K562 treated with DMSO at 1 percent for 4 hours (cell line): ENCODE results near the gene RBKS. TPM values are rescaled to one million over a fixed set of nuclear protein-coding genes. Genes with fewer than 3 reads are reported as not detected.

ENCODE experiments used
- total RNA-seq: library from RNA; unstranded; fragments of 300-600 nt; gene quantifications from 2 replicates; pipeline ENCODE4 v1.2.3, GENCODE V29; 2022; ENCODE audit not compliant: insufficient read depth

RBKS gene
- total RNA-seq: 0.31 TPM in 1 of 2 replicates, not detected in the other

DNA sequence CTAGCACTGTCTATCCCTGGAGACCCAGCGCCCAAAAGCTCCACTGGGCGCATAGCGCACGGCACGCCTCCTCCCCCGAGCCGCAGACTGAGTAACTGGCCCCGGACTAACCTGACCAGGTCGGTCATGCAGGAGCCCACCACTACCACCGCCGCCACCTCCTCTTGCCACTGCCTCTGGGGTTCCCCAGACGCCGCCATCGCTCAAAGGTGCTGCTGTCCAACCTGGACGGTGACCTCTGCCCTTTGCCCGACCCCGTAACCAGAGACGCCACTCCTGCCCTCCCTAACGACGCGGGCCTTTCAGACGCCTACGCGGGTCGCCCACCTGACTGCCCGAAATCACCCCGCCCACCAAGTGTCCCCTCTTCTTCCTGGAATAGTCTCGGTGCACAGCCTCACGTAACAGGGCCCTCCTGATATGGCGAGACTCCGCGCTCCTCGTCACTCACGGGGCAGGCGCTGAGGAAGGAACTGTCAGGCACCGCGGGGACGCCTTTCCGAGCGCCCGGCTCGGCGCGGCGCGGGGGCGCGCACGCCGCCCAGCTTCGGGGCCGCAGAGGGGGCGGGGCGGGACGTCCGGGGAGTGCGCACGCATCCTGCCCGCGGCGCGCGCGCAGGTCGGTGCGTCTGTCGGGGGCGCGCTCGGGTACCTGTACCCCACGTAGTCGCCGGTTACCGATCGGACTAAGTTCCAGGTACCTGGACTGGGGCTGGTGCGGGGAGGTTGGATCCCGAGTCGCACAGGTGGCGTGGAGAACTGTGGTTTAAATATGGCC, at the start of gene RBKS, which contains the start of gene BABAM2:
Gene RBKS (minus strand): TSS at position 242 of the 778 bp plus-strand sequence. CDS start 42 bp downstream, at position 200.
Gene BABAM2 (plus strand): TSS at position 584 of the 778 bp plus-strand sequence. CDS start 3,828 bp downstream, outside the sequence.

DNA sequence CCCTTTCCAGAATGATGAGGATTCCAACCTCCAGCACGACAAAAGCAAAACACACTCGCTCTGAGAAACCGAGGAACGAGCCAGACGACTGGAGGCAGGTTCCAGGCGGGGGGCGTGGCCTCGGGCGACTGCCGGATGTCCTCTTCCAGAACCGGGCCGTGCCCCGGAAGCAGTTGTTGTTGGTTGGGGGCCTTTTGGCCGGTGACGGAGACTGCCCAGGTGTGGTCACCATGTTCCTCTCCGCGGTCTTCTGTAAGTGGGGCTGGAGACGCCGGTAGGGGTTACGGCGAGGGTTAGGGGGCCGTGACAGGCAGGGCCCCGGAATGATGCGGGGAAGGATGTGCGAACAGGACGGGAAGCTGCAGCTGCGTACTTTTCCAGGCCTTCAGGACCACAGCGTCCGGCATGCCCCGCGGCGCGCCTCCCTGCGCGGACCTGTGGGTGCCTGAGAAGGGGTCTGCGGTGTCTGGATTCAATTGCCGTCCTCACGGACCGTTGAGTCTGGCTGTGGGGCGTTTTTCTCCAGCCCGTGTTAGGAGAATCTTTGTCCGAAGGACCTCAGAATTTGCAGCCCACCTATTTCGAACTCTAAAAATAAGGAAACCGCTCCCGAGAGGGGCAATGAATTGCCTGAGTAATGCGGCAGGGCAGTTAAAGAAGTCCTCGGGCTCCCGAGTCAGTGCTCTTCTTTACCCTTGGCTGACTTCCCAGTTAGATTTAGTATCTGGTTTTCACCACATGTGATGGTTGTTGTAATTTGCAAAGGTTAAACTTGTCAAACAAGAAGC, 118.4 kb downstream of the RBKS start, which contains the start of gene MRPL33:
Gene MRPL33 (plus strand): TSS at position 172 of the 788 bp plus-strand sequence. CDS start 59 bp downstream, at position 231.

Other genes starting within 250 kb of the RBKS start
- 24.7 and 28.8 TPM in 2 replicates for gene SUPT7L, start 226.8 kb downstream of the RBKS start, total RNA-seq
- 25.4 and 28.3 TPM in 2 replicates for gene SLC4A1AP, start 226.5 kb downstream of the RBKS start, total RNA-seq
- gene MRPL33, start 118.7 kb downstream of the RBKS start, total RNA-seq: 69.7 and 78.0 TPM in 2 replicates
- gene BABAM2, start 342 bp upstream of the RBKS start, total RNA-seq: 14.6 and 19.7 TPM in 2 replicates